ENCODE results near the gene CA5B.
"Not testable (repeated sequence)": the region's sequence is repeated elsewhere in the genome, so short reads cannot be mapped to it uniquely, and the experiment has no call there.

The CA5B gene

GRCh38 chrX:15748841-15749240 lies 10.8 kb downstream of the CA5B start:
- DNase-seq = no peak

DNA sequence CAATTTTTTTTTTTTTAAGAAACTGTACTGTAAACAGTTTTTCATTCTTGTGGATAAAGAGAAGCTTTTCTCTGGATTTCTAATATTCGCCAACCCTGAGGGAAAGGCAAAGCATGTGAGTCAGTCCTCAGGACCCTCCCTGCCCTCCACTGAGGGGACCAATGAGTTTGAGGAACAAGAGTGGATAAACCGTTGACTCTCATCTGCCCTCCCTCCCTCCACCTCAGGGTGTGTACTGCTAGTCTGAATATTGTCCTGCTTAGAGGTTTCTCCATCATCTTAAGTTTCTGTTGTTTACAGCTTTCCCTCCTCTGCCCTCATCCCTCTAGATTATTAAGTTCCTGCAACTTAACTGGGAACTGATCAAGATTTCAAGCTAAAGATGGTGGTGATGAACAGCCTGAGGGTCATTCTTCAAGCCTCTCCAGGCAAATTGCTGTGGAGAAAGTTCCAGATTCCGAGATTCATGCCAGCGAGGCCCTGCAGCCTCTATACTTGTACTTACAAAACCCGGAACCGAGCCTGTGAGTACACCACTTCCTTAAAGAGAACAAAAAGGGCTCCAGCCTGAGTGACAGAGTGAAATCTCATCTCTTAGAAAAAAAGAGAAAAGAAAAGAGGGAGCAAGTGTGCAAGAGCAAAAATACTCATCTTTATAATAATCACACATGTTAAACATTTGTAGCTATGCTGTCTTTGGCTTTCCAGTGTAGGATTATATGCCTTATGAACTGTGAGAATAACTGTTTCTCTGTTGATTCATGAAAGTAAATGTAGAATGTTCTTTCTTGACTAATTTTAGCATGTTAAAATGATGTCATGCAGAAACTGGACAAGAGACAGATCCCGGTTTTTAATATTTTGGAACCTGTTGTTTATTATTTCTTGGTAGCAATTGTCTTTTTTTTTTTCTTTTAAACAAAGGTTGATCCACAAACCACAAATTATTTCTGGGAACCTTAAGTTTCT lies 11.9 kb downstream of the CA5B start:
- no peak for DNase-seq

DNA sequence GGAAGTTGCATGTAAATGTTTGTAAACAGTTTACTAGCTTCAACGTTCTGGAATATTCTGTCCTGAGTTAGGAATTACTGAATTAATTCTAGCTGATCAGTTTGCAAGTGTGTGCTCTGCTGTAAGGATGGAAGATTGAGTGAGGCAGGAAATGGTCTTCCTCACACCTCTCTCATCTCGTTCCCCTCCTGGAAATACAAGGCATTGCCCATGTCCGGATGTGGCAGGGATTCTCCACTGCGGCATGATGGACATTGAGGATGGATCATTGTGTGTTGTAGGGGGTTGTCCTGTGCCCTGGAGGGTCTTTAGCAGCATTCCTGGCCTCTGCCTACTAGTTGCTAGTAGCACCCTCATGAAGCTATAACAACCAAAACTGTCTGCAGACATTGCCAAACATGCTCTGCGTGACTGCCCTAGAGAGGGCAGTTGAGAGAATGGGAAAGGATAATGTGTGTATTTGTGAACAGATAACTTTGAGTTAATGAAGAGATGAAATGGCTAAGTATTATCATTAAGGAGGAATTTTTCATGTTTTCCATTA lies 12.6 kb downstream of the CA5B start:
- no peak for DNase-seq

GRCh38 chrX:15751155-15751819 lies 13.2 kb downstream of the CA5B start:
- no peak for DNase-seq

- DNase-seq = no peak
Measured at GRCh38 chrX:15755091-15755490, 17.0 kb downstream of the CA5B start.

- DNase-seq = no peak
Measured at GRCh38 chrX:15758140-15758539, 20.1 kb downstream of the CA5B start.

- not testable (repeated sequence) for DNase-seq
Measured at GRCh38 chrX:15759886-15760285, 21.8 kb downstream of the CA5B start.

- no peak for DNase-seq
Measured at GRCh38 chrX:15761564-15762191, 23.6 kb downstream of the CA5B start.

DNA sequence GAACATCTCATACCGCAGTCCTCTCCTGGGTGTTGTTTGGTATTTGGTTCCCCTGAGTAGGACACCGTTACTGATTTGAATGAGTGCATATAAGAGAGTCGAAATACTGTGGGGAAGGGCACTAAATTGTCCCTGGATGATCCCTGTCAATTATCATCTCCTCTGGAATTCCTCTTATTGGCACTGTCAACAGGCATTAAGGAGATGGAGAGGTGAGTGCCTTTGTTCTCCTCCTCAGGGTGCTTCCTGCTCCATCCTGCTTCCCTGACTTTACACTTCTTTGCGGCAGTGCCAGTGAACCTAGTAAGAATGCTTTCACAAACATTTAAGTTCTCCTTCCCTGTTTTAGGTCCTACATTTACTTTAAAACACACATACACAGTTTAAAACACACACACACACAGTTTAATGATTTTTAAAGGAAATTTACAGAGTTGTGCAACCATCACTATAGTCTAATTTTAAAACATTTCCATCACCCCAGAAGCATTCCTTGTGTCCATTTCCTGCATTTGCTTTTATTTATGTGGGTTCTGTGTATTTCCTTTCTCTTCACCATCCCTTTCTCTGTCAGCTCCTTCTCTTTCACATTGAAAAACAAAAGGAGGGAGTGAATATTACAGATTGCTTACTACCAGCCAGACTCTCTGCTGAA lies 31.4 kb downstream of the CA5B start:
- no peak for DNase-seq

GRCh38 chrX:15781961-15782699 lies 44.1 kb downstream of the CA5B start:
- DNase-seq = no peak

DNA sequence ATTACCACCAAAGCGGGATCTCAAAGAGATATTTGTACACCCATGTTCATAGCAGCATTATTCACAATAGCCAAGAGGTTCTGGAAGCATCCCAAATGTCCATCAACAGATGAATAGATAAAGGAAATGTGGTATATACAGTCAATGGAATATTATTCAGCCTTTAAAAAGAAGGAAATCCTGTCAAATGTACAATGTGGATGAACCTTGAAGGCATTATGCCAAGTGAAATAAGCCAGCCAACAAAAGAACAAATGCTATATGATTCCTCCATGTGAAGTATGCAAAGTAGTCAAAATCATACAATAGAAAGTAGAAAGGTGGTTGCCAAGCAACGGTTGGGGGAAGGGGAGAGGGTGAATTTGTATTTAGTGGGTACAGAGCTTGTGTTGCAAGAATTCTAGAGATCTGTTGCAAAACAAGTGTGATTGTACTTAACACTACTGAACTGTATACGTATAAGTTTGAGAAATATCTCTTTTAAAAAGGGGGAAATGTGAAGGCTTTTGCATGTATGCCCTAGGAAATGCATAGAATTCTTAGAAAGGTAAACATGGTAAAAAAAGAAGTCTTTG lies 47.2 kb downstream of the CA5B start:
- no peak for DNase-seq

- DNase-seq = no peak
Measured at GRCh38 chrX:15786915-15787314, 48.8 kb downstream of the CA5B start.

- peak; percentile 84 for DNase-seq
Measured at GRCh38 chrX:15789979-15790768, 52.1 kb downstream of the CA5B start, which contains the start of gene ZRSR2. Gene ZRSR2, plus strand, starts transcription at chrX:15790484. Its CDS starts 12 bp downstream, at chrX:15790496.

DNA sequence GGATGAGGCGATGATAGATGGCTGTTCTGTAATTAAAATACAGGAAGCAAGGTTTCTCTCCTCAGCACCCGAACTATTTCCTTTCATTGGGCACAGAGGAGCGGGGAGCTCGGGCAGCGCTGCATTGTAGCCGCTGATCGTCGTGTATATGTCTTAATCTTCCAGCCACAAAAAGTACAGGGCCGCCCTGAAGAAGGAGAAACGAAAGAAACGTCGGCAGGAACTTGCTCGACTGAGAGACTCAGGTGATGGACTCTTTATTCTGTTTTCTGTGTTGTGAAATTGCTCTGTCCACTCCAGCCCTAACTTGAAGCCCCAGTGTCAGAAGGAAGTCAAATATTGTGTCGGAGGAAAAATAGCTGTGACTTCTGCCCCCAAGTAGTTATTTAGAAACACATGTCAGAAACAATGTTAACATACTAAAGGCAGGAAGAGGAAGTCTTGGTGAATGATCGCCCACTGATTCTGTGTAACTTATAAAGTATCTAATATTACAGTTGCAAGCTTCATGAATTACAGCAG lies 52.8 kb downstream of the CA5B start:
- DNase-seq = no peak

DNA sequence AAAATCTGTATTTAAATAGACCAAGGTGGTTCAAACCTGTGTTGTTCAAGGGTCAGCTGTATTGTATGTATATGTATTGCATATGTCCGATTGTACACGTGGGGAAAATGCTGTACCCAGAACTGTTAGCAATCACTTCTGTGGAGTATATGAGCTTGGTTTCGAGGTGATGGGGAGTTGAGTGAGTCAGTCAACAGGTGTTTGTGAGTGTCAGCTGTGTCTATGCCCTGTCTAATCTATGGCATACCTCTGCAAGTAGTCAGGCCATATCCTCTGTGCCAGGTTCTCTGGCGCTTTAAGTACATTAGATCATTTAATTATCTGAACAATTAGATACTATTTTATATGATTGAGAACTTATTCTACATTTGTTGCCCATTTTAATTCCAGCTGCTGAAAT lies 59.6 kb downstream of the CA5B start:
- DNase-seq = no peak

- DNase-seq = no peak
Measured at GRCh38 chrX:15804563-15804962, 66.5 kb downstream of the CA5B start.

DNA sequence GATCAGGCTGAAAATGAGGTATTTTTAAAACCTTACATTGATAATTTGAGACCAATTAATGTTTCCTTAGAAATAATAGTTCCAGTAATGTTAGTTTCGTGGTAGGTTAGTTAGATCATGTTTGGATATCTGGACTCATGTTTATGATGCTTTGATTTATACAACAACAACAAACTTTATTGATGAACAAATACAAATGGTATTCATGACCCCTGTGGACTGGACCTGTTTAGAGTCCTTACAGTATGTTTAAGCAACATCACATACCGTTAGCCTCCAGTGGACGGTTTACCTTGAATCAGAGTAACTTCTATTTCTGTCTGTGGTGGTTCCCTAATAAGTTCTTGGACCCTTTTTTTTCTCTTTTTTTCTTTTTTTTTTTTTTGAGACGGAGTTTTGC lies 70.2 kb downstream of the CA5B start:
- no peak for DNase-seq

- no peak for DNase-seq
Measured at GRCh38 chrX:15812192-15812938, 74.3 kb downstream of the CA5B start.

DNA sequence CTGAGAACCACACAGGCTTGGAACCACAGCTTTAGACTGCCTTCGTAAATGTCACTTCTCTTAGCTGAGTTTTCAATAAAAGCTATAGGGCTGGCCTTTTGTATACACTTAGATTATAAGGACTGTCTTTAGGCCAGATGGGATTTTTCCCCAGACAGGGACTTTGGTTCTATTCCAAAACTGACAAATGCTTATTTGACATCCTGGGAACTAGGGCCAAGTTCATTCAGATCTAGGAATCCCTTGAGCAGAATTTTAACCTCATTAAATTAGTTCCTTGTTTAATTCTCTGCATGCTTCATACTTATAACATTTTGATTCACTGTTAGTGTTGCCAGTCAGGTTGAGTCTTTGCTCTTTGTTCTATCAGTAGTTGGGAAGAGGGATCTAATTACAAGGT lies 75.3 kb downstream of the CA5B start:
- no peak for DNase-seq

Measured in right forelimb (tissue), 1 donor.